GM19193 (cell line): ENCODE results near the gene ABCD3.

Experiments used
- POLR2A ChIP-seq: IDR thresholded peaks from 4 replicates; pipeline ENCODE4 v1.6.1; 2011; ENCODE audit not compliant: insufficient read depth, insufficient read length; ENCODE audit errors: extremely low read depth

Gene ABCD3

GRCh38 chr1:94535879-94536278 lies 117.7 kb downstream of the ABCD3 start:
- TF ChIP-seq POLR2A, result no peak

- TF ChIP-seq POLR2A, result no peak
These were observed 119.1 kb downstream of the ABCD3 start for GRCh38 chr1:94537254-94537653.

- TF ChIP-seq POLR2A, result no peak
These were observed 120.1 kb downstream of the ABCD3 start for GRCh38 chr1:94538243-94538827.

GRCh38 chr1:94539496-94539895 lies 121.3 kb downstream of the ABCD3 start:
- no peak for TF ChIP-seq POLR2A

- TF ChIP-seq POLR2A, result no peak
These were observed 122.5 kb downstream of the ABCD3 start for GRCh38 chr1:94540440-94541245.

- no peak for TF ChIP-seq POLR2A
These were observed 123.3 kb downstream of the ABCD3 start, which contains the start of gene F3 for GRCh38 chr1:94541246-94542087. TSS of gene F3 (minus strand) at chr1:94541759. CDS start at chr1:94541636, 123 bp downstream.

- no peak for TF ChIP-seq POLR2A
These were observed 124.1 kb downstream of the ABCD3 start for GRCh38 chr1:94542088-94542870.

GRCh38 chr1:94543001-94543400 lies 124.8 kb downstream of the ABCD3 start:
- no peak for TF ChIP-seq POLR2A

GRCh38 chr1:94543893-94544635 lies 125.9 kb downstream of the ABCD3 start:
- TF ChIP-seq POLR2A, result no peak

GRCh38 chr1:94544706-94545490 lies 126.7 kb downstream of the ABCD3 start:
- no peak for TF ChIP-seq POLR2A

GRCh38 chr1:94549706-94550105 lies 131.5 kb downstream of the ABCD3 start:
- TF ChIP-seq POLR2A, result no peak

- no peak for TF ChIP-seq POLR2A
These were observed 132.2 kb downstream of the ABCD3 start for GRCh38 chr1:94550396-94550795.

- no peak for TF ChIP-seq POLR2A
These were observed 132.6 kb downstream of the ABCD3 start for GRCh38 chr1:94550800-94551241.
